GM12873 (cell line): ENCODE data around the gene PDGFRA.

Experiments
- TF ChIP-seq, protein P1 (sequence below): IDR thresholded peaks from 2 replicates; pipeline ENCODE4 v1.5.1; 2012; ENCODE audit warnings: low read depth, mild to moderate bottlenecking, moderate library complexity, low read length, control low read depth; ENCODE audit not compliant: insufficient read depth; ENCODE audit errors: missing control alignments

Gene PDGFRA

DNA sequence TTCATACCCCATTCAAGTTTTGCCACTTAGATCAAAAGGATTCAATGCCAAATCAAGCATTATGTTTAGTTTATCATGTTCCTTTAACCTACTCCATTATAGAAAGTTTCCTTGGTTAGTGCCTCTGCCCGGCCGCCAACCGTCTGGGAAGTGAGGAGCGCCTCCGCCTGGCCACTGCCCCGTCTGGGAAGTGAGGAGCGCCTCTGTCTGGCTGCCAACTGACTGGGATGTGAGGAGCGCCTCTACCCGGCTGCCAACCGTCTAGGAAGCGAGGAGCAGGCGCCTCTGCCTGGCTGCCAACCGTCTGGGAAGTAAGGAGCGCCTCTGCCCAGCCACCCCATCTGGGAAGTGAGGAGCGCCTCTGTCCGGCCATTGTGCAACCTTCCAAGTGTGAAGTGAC, 36.3 kb upstream of the PDGFRA start:
- TF ChIP-seq, protein P1, sequence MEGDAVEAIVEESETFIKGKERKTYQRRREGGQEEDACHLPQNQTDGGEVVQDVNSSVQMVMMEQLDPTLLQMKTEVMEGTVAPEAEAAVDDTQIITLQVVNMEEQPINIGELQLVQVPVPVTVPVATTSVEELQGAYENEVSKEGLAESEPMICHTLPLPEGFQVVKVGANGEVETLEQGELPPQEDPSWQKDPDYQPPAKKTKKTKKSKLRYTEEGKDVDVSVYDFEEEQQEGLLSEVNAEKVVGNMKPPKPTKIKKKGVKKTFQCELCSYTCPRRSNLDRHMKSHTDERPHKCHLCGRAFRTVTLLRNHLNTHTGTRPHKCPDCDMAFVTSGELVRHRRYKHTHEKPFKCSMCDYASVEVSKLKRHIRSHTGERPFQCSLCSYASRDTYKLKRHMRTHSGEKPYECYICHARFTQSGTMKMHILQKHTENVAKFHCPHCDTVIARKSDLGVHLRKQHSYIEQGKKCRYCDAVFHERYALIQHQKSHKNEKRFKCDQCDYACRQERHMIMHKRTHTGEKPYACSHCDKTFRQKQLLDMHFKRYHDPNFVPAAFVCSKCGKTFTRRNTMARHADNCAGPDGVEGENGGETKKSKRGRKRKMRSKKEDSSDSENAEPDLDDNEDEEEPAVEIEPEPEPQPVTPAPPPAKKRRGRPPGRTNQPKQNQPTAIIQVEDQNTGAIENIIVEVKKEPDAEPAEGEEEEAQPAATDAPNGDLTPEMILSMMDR: no peak

DNA sequence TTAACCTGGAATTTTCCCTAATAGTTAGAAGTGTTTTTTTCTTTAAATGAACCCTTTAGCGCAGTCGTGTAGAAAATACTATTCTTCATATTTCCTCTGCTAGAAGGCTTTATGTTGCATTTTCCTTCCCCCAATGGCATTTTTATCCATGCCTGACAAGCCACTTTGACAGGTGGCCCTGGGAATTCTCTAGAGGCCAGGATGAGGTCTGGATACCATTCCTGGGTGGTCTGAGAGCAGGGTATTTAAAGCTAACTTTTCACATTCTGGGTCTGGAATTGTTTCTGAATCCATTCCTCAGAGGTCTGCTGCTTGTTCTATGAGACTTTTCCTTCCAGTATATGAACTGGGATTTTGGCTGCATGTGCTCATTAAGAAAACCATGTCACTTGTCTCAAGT, 31.2 kb upstream of the PDGFRA start:
- TF ChIP-seq, protein P1: no peak

DNA sequence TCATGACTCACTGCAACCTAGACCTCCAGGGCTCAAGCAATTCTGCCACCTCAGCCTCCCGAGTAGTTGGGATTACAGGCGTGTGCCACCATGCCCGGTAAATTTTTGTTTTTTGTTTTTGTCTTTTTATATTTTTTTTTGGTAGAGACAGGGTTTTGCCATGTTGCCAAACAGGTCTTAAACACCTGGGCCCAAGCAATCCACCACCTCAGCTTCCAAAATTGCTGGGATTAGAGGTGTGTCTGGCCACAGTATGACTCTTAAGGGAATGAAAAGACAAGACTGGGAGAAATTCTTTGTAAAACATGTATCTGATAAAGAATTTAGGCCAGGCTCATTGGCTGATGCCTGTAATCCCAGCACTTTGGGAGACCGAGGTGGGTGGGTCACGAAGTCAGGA, 29.2 kb upstream of the PDGFRA start:
- TF ChIP-seq, protein P1: no peak

DNA sequence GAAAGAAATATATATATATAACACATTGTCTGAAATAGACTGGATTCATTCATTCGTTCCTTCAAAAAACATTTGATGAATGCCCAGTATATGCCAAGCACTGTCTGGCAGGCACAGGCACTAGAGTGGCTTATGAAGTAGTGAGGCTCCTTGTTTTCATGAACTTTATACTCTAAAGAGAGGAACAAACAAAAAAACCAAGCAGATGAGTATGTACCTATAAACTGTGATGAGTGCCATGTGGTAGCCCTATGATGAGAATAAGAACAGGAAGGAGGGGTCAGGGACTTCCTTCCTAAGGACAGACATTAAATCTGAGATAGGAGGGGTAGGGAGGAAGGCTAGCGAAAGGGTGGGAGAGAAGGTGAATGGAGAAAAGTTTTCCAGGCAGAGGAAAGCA, 19.5 kb upstream of the PDGFRA start:
- TF ChIP-seq, protein P1: no peak

DNA sequence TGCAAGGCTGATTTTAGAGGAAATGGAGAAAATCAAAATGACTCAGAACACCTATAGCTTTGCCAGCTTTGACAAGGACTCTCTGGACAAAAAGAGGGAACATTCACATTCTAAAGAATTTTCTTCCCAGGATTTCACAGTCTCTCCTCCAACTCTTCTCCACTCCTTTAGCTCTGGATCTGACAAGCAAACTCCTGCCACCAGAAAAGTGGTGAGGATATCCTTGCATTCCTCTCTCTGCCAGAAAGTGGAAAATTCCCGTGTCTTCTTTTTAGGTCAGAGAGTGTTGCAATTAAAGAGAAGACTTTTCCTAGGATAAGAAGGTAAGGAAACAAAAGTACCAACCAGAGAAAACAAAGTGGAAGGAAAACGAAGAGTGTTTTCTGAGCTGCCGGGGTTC, 16.1 kb upstream of the PDGFRA start:
- TF ChIP-seq, protein P1: no peak

DNA sequence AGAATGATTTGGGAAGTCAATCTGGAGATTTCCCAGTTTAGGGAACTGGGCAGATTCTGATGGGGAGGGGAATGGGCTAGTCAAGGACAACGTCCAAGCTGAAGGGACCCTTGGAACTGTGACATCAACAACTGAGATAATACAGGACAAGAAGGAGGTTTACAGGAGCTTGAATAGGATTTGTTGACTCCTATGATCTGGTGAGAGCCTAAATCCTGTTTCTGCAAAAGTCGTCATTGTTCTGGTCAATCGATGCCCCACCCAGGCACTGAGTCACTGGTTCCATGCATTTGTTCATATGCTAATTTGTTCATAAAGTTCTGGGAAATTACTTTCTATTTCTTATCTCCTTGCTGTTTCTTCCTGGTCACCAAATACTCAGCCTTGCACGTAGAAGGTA, 15.3 kb upstream of the PDGFRA start:
- TF ChIP-seq, protein P1: no peak

DNA sequence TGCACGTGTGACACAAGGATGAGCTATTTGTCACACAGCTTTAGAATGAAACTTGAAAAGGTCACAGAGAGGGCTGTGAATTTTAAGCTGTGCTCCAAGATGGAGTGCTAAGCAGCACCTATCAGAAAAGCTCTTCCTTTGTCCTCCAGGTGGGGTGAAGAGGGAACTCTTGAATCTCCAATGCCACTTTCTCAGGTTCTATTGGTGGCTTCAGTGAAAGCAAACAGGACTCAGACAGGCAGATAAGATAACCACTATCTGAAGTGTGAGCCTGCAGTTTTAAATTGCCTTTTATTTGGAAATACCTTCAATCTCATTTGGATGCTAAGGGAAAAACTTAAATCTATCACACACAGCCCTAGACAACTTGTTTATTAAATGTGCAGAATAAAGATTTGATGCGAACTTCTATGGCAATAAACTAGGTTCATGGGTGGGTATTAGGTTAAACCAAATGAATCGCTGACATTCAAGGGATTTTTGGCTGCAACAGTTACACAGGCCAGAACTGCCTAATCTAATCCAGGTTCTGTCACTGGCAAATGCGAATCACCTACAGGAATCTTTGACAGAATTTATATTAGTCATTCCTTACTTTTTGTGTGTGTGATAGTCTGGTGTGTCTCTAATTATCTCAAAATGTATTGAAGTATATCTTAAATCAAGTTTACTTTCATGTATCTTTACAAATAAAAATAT, 13.6 kb upstream of the PDGFRA start:
- TF ChIP-seq, protein P1: no peak
